Endothelial cell (in vitro differentiated cells): ENCODE data around the gene STRA6. TPM values are rescaled to one million over a fixed set of nuclear protein-coding genes. Genes with fewer than 3 reads are reported as not detected.
"Not testable (repeated sequence)": the region's sequence is repeated elsewhere in the genome, so short reads cannot be mapped to it uniquely, and the experiment has no call there.

Experiments used
- DNase-seq: peaks from one replicate; pipeline ENCODE4 v3.0.0; 2021; ENCODE audit warnings: low spot score
- H3K27ac Mint-ChIP-seq: one replicate; pipeline ENCODE4 v1.8.0; 2021; ENCODE audit warnings: mixed read lengths, inconsistent platforms; ENCODE audit not compliant: unreplicated experiment
- H3K27me3 Mint-ChIP-seq: one replicate; pipeline ENCODE4 v1.8.0; 2021; ENCODE audit warnings: mild to moderate bottlenecking, moderate library complexity, mixed read lengths, inconsistent platforms; ENCODE audit not compliant: unreplicated experiment
- H3K36me3 Mint-ChIP-seq: one replicate; pipeline ENCODE4 v1.8.0; 2021; ENCODE audit warnings: mild to moderate bottlenecking, low read depth, mixed read lengths, inconsistent platforms; ENCODE audit not compliant: unreplicated experiment
- H3K4me1 Mint-ChIP-seq: one replicate; pipeline ENCODE4 v1.8.0; 2021; ENCODE audit warnings: mild to moderate bottlenecking, mixed read lengths, inconsistent platforms; ENCODE audit not compliant: unreplicated experiment
- H3K4me3 Mint-ChIP-seq: one replicate; pipeline ENCODE4 v1.8.0; 2021; ENCODE audit warnings: mild to moderate bottlenecking, mixed read lengths, inconsistent platforms; ENCODE audit not compliant: unreplicated experiment
- H3K9me3 Mint-ChIP-seq: one replicate; pipeline ENCODE4 v1.8.0; 2021; ENCODE audit warnings: mixed read lengths, inconsistent platforms; ENCODE audit not compliant: unreplicated experiment
- total RNA-seq: library from RNA; stranded (reverse); fragmentation: NEBNext Ultra II Directional; extraction: Animal tissue kit (Norgen Biotek cat#: 25700); gene quantifications from one replicate; pipeline ENCODE4 v1.2.1, GENCODE V29; 2021; ENCODE audit not compliant: unreplicated experiment
- TF ChIP-seq, protein P1 (sequence below): fragments of 200-600 bp; sonication (generic); IDR thresholded peaks from one replicate; pipeline ENCODE4 v1.5.0; 2021; ENCODE audit warnings: antibody characterized with exemption; ENCODE audit not compliant: unreplicated experiment

The STRA6 gene
- total RNA-seq, 1 donor from 2014 or later: 9.2 TPM

DNA sequence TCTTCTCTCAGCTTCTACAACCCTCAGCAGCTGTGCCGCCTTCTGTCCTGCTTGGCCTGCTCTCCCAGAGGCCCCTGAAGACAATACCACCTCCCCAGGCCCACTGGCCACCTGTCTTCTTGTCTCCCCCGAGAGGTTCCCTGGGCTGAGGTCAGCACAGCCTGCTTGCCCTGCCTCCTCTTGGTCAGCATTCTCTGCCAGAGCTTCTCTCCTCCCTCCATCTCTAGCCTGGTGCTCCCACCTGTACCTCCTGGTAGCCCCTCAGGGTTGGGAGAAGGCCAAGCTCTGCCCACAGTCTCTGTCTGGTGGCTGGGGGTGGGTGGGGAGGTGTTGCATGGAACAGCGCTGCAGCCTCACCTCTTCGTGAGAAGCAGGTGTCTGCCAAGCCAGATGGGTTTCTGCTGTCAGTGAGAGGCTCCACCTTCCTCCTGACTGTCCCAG lies 34.7 kb downstream of the STRA6 start:
- Mint-ChIP-seq H3K4me3 (no peak overlapping the region), H3K27ac (no peak overlapping the region), H3K4me1 (peaks cover 6% of the 10 kb centered on the region), H3K9me3 (no peaks in the 10 kb centered on the region), H3K36me3 (peaks cover 3% of the 10 kb centered on the region), H3K27me3 (no peaks in the 10 kb centered on the region)
- DNase-seq: no peak
- TF ChIP-seq, protein P1, sequence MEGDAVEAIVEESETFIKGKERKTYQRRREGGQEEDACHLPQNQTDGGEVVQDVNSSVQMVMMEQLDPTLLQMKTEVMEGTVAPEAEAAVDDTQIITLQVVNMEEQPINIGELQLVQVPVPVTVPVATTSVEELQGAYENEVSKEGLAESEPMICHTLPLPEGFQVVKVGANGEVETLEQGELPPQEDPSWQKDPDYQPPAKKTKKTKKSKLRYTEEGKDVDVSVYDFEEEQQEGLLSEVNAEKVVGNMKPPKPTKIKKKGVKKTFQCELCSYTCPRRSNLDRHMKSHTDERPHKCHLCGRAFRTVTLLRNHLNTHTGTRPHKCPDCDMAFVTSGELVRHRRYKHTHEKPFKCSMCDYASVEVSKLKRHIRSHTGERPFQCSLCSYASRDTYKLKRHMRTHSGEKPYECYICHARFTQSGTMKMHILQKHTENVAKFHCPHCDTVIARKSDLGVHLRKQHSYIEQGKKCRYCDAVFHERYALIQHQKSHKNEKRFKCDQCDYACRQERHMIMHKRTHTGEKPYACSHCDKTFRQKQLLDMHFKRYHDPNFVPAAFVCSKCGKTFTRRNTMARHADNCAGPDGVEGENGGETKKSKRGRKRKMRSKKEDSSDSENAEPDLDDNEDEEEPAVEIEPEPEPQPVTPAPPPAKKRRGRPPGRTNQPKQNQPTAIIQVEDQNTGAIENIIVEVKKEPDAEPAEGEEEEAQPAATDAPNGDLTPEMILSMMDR: no peak

DNA sequence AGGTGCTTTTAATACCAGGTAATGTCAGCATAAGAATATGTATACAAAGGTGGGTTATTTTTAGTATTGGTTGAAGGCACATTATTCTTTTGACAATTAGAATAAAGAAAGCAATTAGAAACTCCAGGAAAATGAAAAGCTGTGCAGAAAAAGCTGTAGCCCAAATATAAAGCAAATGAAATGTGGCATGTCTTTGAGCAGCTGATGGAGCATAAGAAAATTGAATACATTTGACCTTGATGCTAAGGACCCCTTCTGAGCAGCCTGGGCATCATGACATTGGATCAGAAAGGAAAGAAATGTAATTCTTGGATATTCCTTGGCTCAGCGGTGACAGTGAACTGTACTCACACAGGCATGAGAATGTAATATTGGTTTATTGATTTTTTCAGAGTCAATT lies 37.1 kb downstream of the STRA6 start:
- Mint-ChIP-seq H3K4me1 (peaks cover 9% of the 10 kb centered on the region), H3K4me3 (no peak overlapping the region), H3K27me3 (no peaks in the 10 kb centered on the region), H3K9me3 (no peaks in the 10 kb centered on the region), H3K36me3 (peaks cover 3% of the 10 kb centered on the region), H3K27ac (no peak overlapping the region)
- no peak for DNase-seq
- TF ChIP-seq, protein P1: no peak

DNA sequence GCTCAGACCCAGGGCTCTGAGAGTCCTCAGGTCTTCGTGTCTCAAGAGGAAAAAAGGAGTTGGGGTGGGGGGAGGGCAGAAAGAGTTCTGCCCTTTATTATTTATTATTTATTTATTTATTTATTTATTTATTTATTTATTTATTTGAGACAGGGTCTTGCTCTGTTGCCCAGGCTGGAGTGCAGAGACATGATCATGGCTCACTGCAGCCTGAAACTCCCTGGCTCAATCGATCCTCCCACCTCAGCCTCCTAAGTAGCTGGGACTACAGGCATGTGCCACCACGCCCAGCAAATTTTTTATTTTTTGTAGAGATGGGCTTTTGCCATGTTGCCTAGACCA lies 40.4 kb downstream of the STRA6 start:
- H3K27ac Mint-ChIP-seq, H3K27me3 Mint-ChIP-seq, DNase-seq, H3K9me3 Mint-ChIP-seq, H3K4me3 Mint-ChIP-seq, H3K36me3 Mint-ChIP-seq: not testable (repeated sequence)
- H3K4me1 Mint-ChIP-seq: peaks cover 16% of the 10 kb centered on the region

DNA sequence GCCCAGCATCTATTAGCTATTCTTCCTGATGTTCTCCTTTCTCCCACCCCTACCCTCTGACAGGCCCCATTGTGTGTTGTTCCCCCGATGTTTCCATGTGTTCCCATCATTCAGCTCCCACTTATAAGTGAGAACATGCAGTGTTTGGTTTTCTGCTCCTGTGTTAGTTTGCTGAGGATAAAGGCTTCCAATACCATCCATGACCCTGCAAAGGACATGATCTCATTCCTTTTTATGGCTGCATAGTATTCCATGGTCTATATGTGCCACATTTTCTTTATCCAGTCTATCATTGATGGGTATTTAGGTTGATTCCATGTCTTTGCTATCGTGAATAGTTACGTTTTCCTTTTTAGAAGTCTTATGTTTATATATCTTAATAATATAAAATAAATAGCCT lies 42.2 kb downstream of the STRA6 start:
- H3K9me3 Mint-ChIP-seq, H3K4me3 Mint-ChIP-seq: not testable (repeated sequence)

DNA sequence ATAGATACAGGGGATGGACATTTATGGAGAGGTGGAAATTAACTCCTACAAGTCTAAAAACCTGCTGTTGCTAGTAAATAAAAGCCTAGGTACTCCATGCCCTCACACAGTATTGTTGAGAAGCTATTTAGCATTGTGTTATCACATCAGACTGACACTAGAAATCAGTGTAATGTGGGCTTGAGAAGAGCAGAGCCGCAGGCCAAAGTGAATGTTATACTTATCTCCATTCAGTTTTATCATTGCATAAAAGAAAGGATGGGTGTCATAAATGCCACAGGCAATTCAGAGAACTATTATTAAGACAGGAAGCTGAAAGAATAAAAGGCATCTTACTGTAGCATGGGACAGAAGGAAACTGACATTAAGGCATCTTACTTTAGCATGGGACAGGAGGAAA lies 42.8 kb downstream of the STRA6 start:
- Mint-ChIP-seq H3K9me3 (no peaks in the 10 kb centered on the region), H3K4me1 (peaks cover 33% of the 10 kb centered on the region), H3K4me3 (no peak overlapping the region), H3K27me3 (peaks cover 1% of the 10 kb centered on the region), H3K27ac (no peak overlapping the region), H3K36me3 (no peaks in the 10 kb centered on the region)
- TF ChIP-seq, protein P1: no peak
- DNase-seq: no peak

More for the DNA sequence above, 42.2 kb downstream of the STRA6 start:
- not testable (repeated sequence) for H3K36me3 Mint-ChIP-seq, H3K27ac Mint-ChIP-seq, DNase-seq, H3K27me3 Mint-ChIP-seq
- H3K4me1 Mint-ChIP-seq: peaks cover 33% of the 10 kb centered on the region

DNA sequence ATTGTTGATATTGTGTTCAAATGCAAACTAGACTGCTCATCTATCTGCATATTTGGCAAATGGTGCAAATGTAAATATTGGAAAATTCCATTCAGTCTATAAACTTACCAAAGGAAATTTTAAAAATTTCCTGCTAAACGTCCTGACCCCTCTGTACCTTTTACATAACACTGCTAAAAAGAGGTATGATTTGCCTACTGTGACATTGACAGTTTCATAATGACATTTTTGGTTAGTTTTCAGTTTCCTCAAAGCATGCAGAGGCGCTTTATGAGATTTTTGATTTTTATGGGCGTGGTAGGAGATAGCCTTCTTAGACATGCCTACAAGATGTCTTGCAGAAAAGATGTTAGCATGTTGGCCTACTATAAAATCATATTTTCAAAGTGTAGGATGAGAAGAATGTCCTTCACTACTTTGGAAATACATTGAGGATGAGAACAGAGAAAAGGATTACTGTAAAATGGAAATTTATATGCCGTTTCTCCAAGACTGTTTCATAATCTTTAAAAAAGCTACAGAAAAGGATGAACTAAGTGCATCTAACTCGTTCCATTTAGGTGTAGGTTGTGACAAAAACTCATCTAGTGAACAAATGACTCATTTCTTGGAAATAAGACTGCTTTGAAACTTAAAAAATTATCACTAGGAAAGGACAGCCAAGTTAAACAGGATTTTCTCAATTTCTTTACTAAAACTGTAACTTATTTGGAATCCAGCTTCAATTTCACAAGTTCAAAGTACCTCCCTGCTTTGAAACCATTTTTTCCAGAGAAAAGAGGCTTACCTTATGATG lies 43.5 kb downstream of the STRA6 start:
- DNase-seq: no peak
- Mint-ChIP-seq H3K27ac (no peak overlapping the region), H3K36me3 (no peaks in the 10 kb centered on the region), H3K4me1 (peaks cover 33% of the 10 kb centered on the region), H3K27me3 (peaks cover 1% of the 10 kb centered on the region), H3K9me3 (no peaks in the 10 kb centered on the region), H3K4me3 (no peak overlapping the region)
- TF ChIP-seq, protein P1: no peak
